NCI-H510A (cell line): ENCODE data around the gene SGCD.

Source experiments
- DNase-seq: peaks from one replicate; lab custom pipeline; 2025; lab: John Stamatoyannopoulos, UW

SGCD gene

DNA sequence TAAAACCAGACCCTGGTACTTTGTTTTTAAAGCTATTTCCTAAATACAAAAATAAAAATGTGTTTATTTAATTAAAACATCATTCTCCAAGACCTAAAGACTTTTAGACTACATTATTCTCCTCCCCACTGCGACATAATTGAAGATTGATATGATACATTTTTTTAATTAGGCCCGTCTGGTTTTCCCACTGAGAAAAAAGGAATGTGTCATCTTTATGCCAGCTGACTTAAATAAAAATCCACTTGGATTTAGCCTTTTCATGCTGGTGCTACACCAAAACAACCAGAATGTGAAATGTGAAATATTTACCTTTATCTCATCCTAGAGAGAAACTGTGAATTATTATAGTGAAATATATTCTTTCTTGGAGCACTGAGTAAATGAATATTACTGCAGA is 367.6 kb downstream of the SGCD start:
- DNase-seq = no peak

DNA sequence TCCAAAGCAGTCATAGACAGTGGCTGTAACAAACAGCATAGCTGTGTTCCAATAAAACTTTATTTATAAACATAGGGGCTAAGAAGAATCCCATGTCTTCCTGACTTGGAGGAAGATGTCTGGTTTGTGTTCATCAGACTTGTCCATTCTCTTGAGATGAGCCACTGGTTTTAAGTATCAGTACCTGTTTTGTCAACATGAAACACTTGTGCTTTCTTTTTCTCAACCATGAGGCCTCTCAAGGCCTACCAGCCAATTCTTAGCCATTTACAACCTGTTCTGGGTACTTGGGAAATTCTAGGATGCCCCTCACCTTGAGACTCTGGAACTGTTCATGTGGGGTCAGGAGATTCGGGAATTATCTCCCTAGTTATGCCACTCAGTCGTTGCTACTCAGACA is 368.8 kb downstream of the SGCD start:
- DNase-seq = no peak

DNA sequence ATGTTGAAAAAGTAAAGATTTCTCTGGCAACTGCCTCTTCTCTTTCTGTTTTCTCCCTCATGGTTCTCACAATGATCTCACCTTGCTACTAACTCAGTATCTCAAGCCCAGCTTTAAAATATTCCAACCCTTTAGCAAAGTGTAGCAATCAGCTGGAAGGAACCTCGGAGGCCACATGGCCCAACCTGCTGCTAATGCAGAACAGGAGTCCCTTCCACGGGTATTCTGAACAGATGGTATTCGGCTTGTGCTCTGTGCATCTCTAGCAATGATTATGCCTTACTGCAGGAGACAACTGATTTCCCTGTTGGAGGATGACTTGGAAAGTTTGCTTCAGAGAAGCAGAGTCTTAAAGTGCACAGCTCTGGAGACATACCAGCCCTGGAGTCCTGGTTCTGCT is 371.4 kb downstream of the SGCD start:
- no peak for DNase-seq

DNA sequence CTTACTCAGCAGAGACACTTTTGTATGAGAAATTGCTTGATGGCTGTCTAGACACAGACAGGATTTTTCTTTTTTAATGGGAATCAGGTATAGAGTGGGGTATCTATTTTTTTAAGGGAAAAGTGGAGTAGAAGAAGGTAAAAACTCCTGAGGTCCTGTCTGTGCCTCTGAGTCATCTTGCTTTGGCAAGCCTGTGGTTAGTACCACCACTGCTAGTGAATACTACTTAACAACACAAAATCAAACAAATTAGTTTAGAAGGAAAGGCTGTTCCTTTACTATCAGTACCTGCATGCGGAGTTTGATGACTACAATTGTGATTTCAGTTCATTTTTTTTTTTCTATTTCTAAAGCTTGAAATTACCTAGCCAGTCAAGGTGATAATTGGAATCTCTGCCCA is 372.2 kb downstream of the SGCD start:
- no peak for DNase-seq

DNA sequence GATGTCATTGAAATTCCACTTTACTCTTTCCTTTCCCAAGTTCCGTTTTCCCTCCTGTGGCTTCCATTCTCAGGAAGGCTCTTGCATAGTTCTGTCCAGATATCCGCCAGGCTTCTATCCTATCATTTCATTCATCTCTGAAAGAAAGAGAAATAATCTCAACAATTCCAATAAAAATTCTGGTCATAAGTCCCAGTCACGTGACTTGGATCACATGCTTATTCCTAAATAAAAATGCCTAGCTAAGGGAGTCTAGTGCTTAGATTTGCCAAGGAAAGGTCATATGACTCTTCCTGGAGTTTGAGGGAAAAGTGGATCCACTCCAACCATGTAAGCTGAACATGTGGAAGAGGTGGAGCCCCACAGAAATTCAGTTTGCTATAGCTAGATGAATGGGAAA is 377.2 kb downstream of the SGCD start:
- DNase-seq = no peak

DNA sequence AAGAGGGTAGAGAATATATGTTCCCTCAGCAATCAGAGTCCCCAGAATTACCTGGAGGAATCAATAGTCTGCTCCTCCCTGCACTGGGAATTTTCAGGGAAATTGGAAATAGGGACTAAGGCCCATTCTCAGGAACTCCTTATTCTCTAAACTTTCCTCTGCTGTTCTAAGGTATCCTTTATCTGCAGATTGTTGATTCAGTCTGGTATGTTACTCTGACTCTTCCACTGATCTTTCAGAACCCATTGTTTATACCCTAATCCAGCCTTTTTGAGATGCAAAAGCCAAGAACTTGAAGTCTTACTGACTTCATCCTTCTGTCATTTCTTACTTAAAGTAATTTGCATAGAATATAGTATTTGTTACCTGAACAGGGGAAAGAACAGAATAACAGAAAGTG is 379.7 kb downstream of the SGCD start:
- DNase-seq = no peak

DNA sequence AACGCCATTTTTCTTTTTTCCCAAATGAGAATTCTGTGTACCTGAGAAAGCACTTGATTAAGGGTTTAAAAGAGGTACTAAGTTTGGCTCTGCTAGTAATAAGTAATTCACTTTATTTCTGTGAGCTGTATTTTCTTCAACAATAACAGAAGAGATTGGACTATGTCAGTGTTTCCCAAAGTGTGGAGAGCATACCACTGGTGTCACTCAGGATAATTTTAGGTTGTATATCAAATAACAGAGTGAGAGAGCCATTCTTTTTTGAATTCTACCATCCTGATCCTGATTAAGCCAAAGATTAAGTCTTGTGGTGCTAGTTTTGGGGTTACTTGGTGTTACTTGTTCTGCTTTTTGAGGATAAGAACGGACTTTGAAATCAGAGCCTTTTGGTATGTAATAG is 380.8 kb downstream of the SGCD start:
- DNase-seq = no peak

DNA sequence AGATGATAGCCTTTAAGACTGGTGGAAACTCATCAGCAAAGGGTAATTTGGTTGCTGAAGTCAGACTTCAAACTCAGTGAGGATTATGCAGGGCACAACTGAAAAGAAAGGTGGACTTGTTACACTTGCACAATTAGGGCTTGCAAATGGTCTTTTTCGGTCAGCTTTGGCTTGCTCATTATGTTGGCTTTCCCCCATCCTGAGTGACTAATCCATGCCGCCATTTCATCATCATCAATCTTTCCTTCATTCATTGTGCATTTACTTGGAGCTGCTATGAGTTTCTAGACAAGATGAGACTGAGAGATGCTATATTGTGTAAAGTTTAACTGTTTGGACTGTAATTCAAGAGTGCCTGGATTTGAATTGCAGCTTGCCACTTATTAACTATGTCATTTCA is 388.3 kb downstream of the SGCD start:
- no peak for DNase-seq

DNA sequence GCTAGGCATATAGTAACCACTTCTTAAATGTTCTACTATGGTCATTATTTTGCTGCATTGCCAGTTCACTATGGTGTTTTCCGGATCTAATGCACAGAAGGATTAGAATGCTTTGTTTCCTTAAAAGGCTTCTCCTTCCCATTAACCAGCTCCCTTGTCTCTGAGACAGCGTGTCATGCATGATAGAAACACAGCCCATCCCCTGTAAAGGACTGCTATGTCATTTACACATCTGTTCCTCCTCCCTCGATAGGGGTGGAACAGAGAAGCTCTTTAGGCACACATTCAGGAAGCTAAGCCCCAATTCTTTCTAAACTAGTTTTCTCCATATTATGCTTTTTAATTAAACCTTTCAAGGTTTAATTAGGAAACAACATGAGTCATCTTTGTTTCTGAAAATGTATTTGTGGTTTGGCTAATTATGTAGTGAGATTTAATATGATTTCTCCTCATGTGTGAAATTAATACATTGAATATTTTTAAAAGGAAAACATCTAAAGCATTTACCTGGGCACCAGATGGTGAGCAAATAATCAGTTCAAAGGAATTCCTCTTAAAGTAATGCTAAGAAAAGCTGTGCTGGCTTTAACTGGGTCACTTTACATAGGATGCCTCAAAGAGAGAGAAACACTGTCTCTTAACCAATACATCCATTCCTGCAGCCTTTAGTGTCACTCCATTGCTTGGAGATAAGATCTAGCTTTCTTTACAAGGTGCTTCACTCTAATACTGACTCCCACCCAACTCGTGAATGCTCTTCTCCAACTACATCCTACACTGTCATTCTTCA is 389.8 kb downstream of the SGCD start:
- DNase-seq = no peak

DNA sequence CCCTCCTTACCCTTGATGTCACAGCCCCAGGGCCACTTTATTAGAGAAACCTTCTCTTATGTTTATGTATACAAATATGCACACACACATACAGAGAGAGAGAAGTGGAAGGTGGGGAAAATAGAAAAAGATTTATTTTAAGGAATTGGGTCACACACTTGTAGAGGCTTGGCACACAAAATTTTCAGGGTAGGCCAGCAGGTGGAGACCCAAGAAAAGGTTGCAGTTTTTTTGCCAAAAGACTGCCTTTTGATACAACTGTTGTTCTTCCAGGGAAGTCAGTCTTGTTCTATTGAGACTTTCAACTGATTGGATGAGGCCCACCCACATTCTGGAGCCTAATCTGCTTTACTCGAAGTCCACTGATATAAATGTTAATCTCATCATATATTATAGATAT is 392.0 kb downstream of the SGCD start:
- DNase-seq = no peak

DNA sequence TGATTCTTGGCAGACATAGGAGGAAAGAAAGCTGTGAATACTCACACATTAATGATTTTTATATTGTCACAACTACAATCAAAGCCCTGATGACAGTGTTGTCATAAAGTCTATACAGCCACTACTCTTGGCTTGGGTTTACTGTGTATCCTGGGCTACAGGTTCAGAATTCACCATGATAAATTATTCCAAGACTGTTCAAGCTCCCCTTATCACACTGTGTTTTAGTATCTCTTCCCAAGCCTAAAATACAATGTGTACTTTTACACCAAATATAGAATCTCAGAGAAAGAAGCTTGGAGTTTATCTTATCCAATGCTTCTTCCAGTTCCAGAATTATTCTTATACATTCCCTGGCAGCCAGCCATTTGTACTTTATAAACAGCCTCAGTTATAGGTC is 395.4 kb downstream of the SGCD start:
- no peak for DNase-seq

DNA sequence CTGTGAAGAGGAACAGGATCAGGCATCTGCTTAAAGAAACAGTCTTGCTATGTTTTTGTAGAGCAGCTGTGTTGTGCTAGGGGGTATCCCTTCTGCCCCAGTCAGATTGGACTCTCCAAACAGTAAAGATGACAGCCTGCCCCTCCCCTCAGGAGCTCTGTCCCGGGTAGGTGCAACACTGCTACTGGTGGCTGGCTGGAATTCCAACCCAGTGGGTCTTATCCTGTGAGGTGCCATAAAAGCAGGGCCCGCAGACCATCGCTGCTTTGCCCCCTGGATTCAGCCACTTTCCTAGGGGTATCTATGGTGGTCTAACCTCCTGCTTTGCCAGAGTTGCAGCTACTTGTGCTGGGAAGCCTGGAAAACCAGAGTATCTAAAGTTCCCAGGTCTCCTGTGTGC is 408.5 kb downstream of the SGCD start:
- no peak for DNase-seq

DNA sequence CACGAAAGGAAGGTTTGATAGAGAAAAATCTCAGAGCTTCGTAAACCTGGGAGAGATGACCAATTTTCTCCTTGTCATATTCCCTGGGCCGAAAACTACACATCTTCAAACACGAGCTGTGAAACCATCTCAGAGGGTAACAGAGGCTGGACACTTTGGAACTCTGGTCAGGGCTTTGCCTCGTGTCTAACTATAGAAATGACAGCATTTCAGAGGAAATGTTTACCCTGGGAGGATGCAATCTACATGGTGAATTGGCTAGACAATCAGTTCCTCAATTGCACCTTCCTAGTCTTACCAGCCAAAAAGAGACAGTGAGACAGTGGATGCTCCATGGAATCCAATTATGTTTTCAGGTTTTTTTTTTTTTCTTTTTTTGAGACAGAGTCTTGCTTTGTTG is 414.6 kb downstream of the SGCD start:
- no peak for DNase-seq

DNA sequence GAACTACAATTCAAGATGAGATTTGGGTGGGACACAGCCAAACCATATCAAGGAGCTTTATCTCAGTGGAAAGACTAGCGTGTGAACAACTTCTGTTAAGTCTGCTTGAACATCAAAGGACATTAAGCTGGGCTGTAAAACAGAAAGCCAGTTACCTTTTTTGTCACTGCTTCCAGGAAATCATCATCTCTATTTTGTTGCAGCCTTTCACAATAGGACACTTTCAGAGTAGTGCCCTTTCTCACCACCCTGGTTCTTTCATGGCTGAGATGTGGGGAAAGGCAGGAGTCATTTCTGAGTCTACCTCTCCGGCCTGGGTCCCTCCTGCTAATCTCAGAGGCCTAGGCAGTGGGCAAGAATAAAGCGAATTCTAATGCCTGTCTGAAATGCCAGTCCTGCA is 426.9 kb downstream of the SGCD start:
- DNase-seq = no peak

DNA sequence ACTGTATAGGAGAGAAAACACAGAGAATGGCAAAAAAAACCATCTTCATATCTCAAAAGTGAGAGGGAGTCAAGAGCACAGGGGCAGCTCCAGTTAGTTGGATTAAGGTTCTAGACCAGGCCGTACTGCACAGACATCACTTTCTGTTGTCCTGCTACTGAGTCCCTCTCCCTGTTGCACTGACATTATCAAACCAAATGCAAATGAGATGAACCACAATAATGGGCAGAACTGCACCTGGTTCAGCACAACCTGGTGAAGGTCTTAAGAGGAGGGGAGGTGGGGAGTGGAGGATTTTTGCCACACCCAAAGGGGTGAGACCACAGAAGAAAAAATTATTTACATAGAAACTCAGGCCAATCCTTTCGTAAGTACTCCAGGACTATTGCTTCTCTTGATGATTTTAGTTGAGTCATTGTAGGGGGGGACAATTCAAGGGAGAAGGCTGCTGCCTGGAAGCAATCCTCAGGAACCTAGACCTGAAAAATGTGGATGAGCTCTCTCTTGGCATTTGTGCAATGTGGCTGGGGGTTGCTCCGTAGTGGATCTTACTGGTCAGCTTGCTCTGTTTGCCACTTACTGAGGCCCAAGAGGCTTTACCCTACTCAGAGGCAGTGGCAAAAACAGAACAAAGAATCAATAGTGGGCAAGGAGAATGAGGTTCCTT is 428.6 kb downstream of the SGCD start:
- no peak for DNase-seq

DNA sequence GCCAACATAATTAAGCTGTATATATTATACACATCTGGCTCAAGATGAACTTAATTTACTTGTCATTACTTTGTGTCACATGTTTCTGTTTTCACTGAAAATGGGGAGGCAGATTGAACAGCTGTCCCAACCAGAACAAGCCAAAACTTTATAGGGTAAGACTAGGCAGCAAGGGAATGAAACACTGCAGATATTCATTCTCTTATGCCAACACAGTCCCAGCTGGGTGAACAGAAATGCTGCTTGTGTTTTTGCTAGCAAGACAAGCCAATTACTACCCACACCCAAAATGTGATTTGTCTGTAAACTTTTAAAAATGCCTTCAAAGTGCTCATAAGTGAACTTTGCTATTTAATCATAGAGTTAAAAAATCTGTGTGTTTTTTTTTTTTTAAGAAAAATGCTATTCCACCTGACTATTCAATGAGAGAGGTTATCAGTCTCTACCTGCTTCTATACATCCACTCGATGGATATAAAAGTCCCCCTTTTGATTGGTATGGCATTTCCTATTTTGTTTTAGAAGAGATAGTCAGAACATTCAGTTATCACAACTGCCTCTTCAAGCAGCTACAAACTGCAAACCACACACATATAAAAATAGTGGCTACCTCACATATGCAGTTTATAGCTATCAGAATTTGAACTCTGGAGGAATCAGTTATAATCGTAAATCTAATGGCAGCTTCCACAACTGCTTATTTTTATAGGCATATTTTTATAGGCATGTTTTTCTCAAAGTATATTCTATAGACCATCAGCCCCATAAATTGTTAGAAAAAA is 431.2 kb downstream of the SGCD start:
- DNase-seq = no peak

DNA sequence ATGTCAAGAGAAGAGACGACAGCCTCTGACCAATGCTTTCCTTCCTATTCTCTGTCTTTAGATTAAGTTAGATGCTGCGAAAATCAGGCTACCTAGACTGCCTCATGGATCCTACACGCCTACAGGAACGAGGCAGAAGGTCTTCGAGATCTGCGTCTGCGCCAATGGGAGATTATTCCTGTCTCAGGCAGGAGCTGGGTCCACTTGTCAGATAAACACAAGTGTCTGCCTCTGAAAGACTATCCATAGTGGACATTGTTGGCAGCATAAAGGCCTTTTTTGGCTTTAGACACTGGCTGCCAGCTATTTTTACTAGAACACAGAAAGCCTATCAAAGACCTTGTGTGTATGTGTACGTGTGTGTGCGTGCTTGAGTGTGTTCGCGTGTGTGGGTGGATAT is 432.2 kb downstream of the SGCD start:
- no peak for DNase-seq

DNA sequence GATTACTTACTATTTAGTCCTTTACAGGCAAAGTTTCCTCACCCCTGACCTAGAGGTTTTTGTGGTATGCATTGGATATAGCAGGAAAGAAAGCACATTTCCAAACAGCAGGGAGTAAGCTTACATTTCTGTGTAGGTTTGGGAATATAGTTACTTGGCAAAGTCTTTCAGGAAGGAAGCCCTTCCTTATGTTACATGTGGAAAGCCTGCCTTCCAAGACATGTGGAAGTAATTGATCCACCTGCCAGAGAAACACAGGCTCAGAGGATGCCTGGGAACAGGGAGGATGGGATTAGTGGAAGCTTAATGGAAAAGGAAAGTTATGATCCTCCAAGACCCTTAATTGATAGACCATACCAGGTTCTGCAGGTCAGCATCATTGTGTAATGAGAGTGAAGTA is 435.8 kb downstream of the SGCD start:
- no peak for DNase-seq

DNA sequence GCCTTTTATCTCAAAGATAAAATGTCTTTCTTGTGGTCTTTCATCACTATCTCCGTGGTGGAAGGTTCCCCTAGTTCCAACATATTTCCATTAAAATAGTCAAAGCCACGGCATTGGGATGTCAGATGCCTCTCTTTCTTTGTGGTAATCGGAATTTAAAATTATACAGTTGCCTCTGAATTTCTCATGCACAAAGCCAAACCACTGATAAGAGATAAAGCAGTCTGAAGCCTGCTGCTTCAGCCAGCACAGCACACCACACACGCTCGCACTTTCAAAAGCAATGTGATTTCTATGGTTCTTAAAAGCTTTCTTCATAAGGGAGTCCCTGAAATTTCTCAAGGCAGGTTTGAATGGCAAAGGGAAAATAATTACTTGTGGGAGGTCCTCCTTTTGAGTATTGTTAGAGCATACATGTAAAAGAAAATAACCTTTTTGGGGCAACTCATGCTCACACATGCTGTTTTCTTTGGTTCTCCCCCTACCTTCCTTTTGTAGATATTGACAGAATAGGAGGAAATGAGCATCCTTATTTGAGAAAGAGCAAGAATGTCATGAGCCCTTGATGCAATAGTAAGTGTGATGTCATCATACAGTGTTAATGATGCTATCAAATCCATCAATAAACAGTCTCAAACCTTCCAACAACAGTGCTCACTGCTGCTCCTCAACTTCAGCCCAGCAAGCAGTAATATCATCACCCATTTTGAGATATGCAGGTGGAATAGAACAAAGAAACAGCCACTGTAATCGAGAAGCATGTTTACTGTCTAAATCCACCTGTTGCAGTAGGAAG is 437.4 kb downstream of the SGCD start:
- no peak for DNase-seq

DNA sequence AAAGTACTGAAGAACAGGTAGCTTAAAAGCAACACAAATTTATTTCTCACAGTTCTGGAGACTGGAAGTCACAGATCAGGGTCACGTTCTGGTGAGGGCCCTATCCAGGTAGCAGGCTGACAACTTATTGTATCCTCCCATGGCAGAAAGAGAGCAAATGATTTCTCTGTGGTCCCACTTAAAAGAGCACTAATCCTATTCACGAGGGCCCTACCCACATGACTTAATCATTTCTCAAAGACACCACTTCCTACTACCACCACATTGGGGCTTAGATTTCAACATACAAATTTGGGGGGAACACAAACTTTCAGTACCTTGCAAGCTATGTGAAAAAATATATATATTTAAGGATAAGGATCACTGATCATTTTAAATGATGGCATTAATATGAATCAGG is 447.3 kb downstream of the SGCD start:
- no peak for DNase-seq

DNA sequence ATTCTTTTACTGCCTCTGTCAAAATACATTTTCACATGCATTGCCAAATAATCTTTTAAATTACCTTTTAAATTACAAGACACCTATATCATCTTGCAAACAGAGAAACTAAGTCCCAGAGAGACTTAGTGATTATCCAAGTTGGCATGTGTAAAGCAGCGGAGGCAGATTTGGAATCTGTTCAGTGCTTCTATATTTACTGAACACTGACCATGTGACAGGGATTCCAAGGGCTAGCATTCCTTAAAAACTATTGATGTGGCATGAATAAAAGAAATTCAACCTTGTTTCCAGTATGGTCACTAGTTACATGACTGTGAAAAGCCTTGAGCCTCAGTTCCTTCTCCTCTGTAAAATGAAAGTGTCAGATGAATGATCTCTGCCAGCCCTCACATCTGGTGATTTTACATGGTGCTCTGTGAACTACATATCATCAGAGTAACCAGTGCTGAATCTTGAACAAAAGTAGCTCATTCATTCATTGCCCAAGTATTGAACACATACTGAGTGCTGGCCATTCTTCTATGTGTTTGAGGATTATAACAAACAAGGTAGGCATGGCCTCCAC is 451.3 kb downstream of the SGCD start:
- DNase-seq = no peak

DNA sequence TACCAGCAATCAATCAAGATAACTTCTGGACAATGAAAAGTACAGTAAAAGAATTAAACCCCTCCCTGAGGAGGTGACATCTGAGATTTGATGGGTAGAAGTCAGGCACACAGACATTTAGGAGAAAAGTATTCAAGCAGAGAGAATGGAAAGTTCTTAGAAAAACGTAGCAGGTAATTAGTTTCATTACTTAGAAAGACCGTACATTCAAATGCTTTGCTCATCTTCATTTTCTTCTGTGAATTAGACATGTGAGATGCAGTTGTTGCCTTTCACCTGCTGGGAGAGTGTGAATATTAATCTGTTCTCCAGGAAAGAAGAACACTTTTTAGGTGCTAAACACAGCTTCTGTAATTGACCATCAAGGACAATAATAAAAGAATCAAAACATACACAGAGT is 451.8 kb downstream of the SGCD start:
- no peak for DNase-seq
